Prostate gland (tissue), 2 donors: ENCODE measurements around the gene DENND4B.

ENCODE experiments used
- CTCF ChIP-seq, 4 experiments: fragments of 200-600 bp in 2 of 4; fragments of 450-650 bp in 2 of 4; sonication (generic) in 2 of 4; IDR thresholded peaks; 1 replicate in 3 of 4; 2 replicates in 1 of 4; pipeline ENCODE4 v1.5.1; 2016 to 2019; ENCODE audit warnings: antibody characterized with exemption in 4 of 4, mild to moderate bottlenecking in 2 of 4, moderate library complexity in 2 of 4
- POLR2A ChIP-seq: fragments of 450-650 bp; IDR thresholded peaks from one replicate; pipeline ENCODE4 v1.6.1; 2016; ENCODE audit warnings: antibody characterized with exemption, mild to moderate bottlenecking
- POLR2AphosphoS5 ChIP-seq: sonication (generic); formaldehyde crosslinking; IDR thresholded peaks from one replicate; pipeline ENCODE4 v1.6.1; 2017; ENCODE audit warnings: antibody characterized with exemption

GRCh38 chr1:153963850-153964331 is 17.4 kb upstream of the DENND4B start:
- peak in 1 of 4 experiments; percentile 9 for TF ChIP-seq CTCF (IDR thresholded peaks at IDR 0.05)
- TF ChIP-seq POLR2A: no peak
- no peak for TF ChIP-seq POLR2AphosphoS5
